Suprapubic skin (tissue), 4 donors: ENCODE measurements around the gene C4BPA. TPM values are rescaled to one million over a fixed set of nuclear protein-coding genes. Genes with fewer than 3 reads are reported as not detected.

Experiments used
- DNase-seq, 2 donors: peaks; one replicate each; pipeline ENCODE4 v3.0.0-alpha.2; 2019; ENCODE audit warnings: low spot score in 2 of 2
- H3K27ac ChIP-seq: fragments of 200-600 bp; sonication (generic); one replicate; pipeline ENCODE4 v1.5.1; 2019
- H3K27me3 ChIP-seq: fragments of 200-600 bp; sonication (generic); one replicate; pipeline ENCODE4 v1.5.1; 2019
- H3K36me3 ChIP-seq: fragments of 200-600 bp; sonication (generic); one replicate; pipeline ENCODE4 v1.5.1; 2019
- H3K4me1 ChIP-seq: fragments of 200-600 bp; sonication (generic); one replicate; pipeline ENCODE4 v1.5.1; 2019
- H3K4me3 ChIP-seq: fragments of 200-600 bp; sonication (generic); one replicate; pipeline ENCODE4 v1.5.1; 2019; ENCODE audit warnings: mild to moderate bottlenecking
- H3K9me3 ChIP-seq: fragments of 200-600 bp; sonication (generic); one replicate; pipeline ENCODE4 v1.5.1; 2019
- CTCF ChIP-seq, 2 donors: fragments of 200-600 bp in 1 of 2; fragments of 450-650 bp in 1 of 2; sonication (generic) in 1 of 2; IDR thresholded peaks; one replicate each; pipeline ENCODE4 v1.5.1; 2016 to 2019; ENCODE audit warnings: antibody characterized with exemption in 2 of 2, mild to moderate bottlenecking in 1 of 2, moderate library complexity in 1 of 2
- EP300 ChIP-seq: sonication (generic); formaldehyde crosslinking; IDR thresholded peaks from one replicate; pipeline ENCODE4 v1.6.1; 2017; ENCODE audit warnings: antibody characterized with exemption
- POLR2A ChIP-seq, 2 donors: fragments of 450-650 bp; IDR thresholded peaks; one replicate each; pipeline ENCODE4 v1.6.1; 2017; ENCODE audit warnings: antibody characterized with exemption in 2 of 2, mild to moderate bottlenecking in 2 of 2, moderate library complexity in 2 of 2
- POLR2AphosphoS5 ChIP-seq, 3 donors: sonication (generic); formaldehyde crosslinking; IDR thresholded peaks; one replicate each; pipeline ENCODE4 v1.6.1; 2017; ENCODE audit warnings: antibody characterized with exemption in 3 of 3
- WGBS: methylation state at CpG from one replicate; pipeline ENCODE4 v1.1.5; 2018; 5-methylcytosine and 5-hydroxymethylcytosine counted together
- total RNA-seq, 4 donors: library from RNA; depleted of rRNA; stranded (reverse); fragments of >200 nt; gene quantifications; one replicate each; pipeline ENCODE4 v1.1.0, GENCODE V29; 2016

Gene C4BPA
- total RNA-seq, 4 donors from 2014 or later = 3.1 TPM; not detected in 3

- Histone ChIP-seq H3K9me3 (no peaks in the 10 kb centered on the region), H3K36me3 (no peaks in the 10 kb centered on the region), H3K4me1 (peaks cover 14% of the 10 kb centered on the region), H3K27me3 (no peaks in the 10 kb centered on the region), H3K4me3 (no peak overlapping the region), H3K27ac (no peak overlapping the region)
- DNase-seq = no peak
- WGBS = 90% methylated on average over 2 of the region's 2 CpGs
- TF ChIP-seq EP300 (no peak), POLR2A (IDR thresholded peaks at IDR 0.05) (no peak), POLR2AphosphoS5 (IDR thresholded peaks at IDR 0.05) (no peak), CTCF (IDR thresholded peaks at IDR 0.05) (no peak)
These were observed 22.2 kb upstream of the C4BPA start for GRCh38 chr1:207081806-207082205.

GRCh38 chr1:207084232-207084631 lies 19.8 kb upstream of the C4BPA start:
- Histone ChIP-seq H3K4me1 (peaks cover 6% of the 10 kb centered on the region), H3K4me3 (no peak overlapping the region), H3K9me3 (no peaks in the 10 kb centered on the region), H3K36me3 (no peaks in the 10 kb centered on the region), H3K27me3 (no peaks in the 10 kb centered on the region), H3K27ac (no peak overlapping the region)
- 45% methylated on average over 2 of the region's 2 CpGs for WGBS
- TF ChIP-seq POLR2A (IDR thresholded peaks at IDR 0.05) (no peak), POLR2AphosphoS5 (IDR thresholded peaks at IDR 0.05) (no peak), CTCF (IDR thresholded peaks at IDR 0.05) (no peak), EP300 (no peak)
- DNase-seq = no peak

- Histone ChIP-seq H3K27me3 (no peaks in the 10 kb centered on the region), H3K36me3 (no peaks in the 10 kb centered on the region), H3K4me3 (no peak overlapping the region), H3K27ac (no peak overlapping the region), H3K4me1 (peaks cover 6% of the 10 kb centered on the region), H3K9me3 (no peaks in the 10 kb centered on the region)
- TF ChIP-seq POLR2AphosphoS5 (IDR thresholded peaks at IDR 0.05) = no peak
- TF ChIP-seq CTCF (IDR thresholded peaks at IDR 0.05) = peak; percentile 44 to 56
- TF ChIP-seq EP300 = no peak
- no peak for TF ChIP-seq POLR2A (IDR thresholded peaks at IDR 0.05)
- DNase-seq = no peak
- 23% methylated on average over 8 of the region's 8 CpGs for WGBS
These were observed 19.3 kb upstream of the C4BPA start for GRCh38 chr1:207084701-207085180.

- Histone ChIP-seq H3K4me3 (no peak overlapping the region), H3K36me3 (no peaks in the 10 kb centered on the region), H3K4me1 (peaks cover 6% of the 10 kb centered on the region), H3K9me3 (no peaks in the 10 kb centered on the region), H3K27ac (no peak overlapping the region), H3K27me3 (no peaks in the 10 kb centered on the region)
- 70% methylated on average over 3 of the region's 3 CpGs for WGBS
- TF ChIP-seq CTCF (IDR thresholded peaks at IDR 0.05) = no peak
- DNase-seq = no peak
These were observed 18.1 kb upstream of the C4BPA start for GRCh38 chr1:207085887-207086286.

- no peaks in the 10 kb centered on the region for H3K36me3 ChIP-seq
- H3K4me1 ChIP-seq = peaks cover 6% of the 10 kb centered on the region
- H3K4me3 ChIP-seq = no peak overlapping the region
- no peak for DNase-seq
- 86% methylated on average over 2 of the region's 2 CpGs for WGBS
- no peaks in the 10 kb centered on the region for H3K9me3 ChIP-seq
- no peak overlapping the region for H3K27ac ChIP-seq
- H3K27me3 ChIP-seq = no peaks in the 10 kb centered on the region
- no peak for TF ChIP-seq EP300
- TF ChIP-seq POLR2AphosphoS5 (IDR thresholded peaks at IDR 0.05) = no peak
These were observed 15.9 kb upstream of the C4BPA start for GRCh38 chr1:207088161-207088560.
